Loucy (cell line): Measurements from ENCODE around the gene ANKZF1.

Experiments used
- H2AFZ ChIP-seq: fragments of 200-600 bp; sonication (generic); 2 replicates; pipeline ENCODE4 v1.6.0; 2016; ENCODE audit warnings: antibody characterized with exemption, mild to moderate bottlenecking, low read length, moderate library complexity
- H3F3A ChIP-seq: fragments of 200-600 bp; 2 replicates; pipeline ENCODE4 v1.6.0; 2016; ENCODE audit warnings: antibody characterized with exemption, low read depth, mild to moderate bottlenecking
- H3K27me3 ChIP-seq: fragments of 200-600 bp; sonication (generic); 2 replicates; pipeline ENCODE4 v1.6.1; 2014; ENCODE audit warnings: low read length, mild to moderate bottlenecking; ENCODE audit not compliant: insufficient read depth, poor library complexity, severe bottlenecking
- H3K36me3 ChIP-seq: fragments of 200-600 bp; sonication (generic); 2 replicates; pipeline ENCODE4 v1.6.1; 2016; ENCODE audit warnings: low read length; ENCODE audit not compliant: insufficient read depth
- H3K4me1 ChIP-seq: fragments of 200-600 bp; sonication (generic); 2 replicates; pipeline ENCODE4 v1.5.1; 2014; ENCODE audit warnings: low read length, mild to moderate bottlenecking; ENCODE audit not compliant: insufficient read depth, poor library complexity, severe bottlenecking
- H3K4me2 ChIP-seq: fragments of 200-600 bp; sonication (generic); 2 replicates; pipeline ENCODE4 v1.6.0; 2014; ENCODE audit warnings: antibody characterized with exemption, low read length, low read depth, mild to moderate bottlenecking; ENCODE audit not compliant: poor library complexity, severe bottlenecking
- H3K4me3 ChIP-seq: fragments of 200-600 bp; sonication (generic); 2 replicates; pipeline ENCODE4 v1.5.1; 2014; ENCODE audit warnings: low read length, mild to moderate bottlenecking, mixed read lengths; ENCODE audit not compliant: poor library complexity, severe bottlenecking
- H3K79me2 ChIP-seq: fragments of 200-600 bp; sonication (generic); 2 replicates; pipeline ENCODE4 v1.6.1; 2014; ENCODE audit warnings: low read length; ENCODE audit not compliant: insufficient read depth
- H3K9ac ChIP-seq: fragments of 200-600 bp; sonication (generic); 2 replicates; pipeline ENCODE4 v1.6.0; 2014; ENCODE audit warnings: mild to moderate bottlenecking, low read depth, low read length, moderate library complexity; ENCODE audit not compliant: poor library complexity, severe bottlenecking
- H3K9me2 ChIP-seq: fragments of 200-600 bp; sonication (generic); replicated peaks from 2 replicates; pipeline ENCODE4 v1.6.1; 2016; ENCODE audit warnings: low read depth, low read length, mixed read lengths
- H3K9me3 ChIP-seq: fragments of 200-600 bp; sonication (generic); 2 replicates; pipeline ENCODE4 v1.6.1; 2014; ENCODE audit warnings: mild to moderate bottlenecking, antibody characterized with exemption, low read length, low read depth; ENCODE audit not compliant: insufficient read depth
- H4K20me1 ChIP-seq: fragments of 200-600 bp; sonication (generic); 2 replicates; pipeline ENCODE4 v1.6.0; 2014; ENCODE audit warnings: antibody characterized with exemption, low read length, mild to moderate bottlenecking; ENCODE audit not compliant: insufficient read depth, poor library complexity, severe bottlenecking
- CTCF ChIP-seq: fragments of 200-600 bp; sonication (generic); conservative IDR thresholded peaks from 2 replicates; pipeline ENCODE4 v1.5.1; 2014; ENCODE audit warnings: mild to moderate bottlenecking, antibody characterized with exemption, low read length
- EZH2phosphoT487 ChIP-seq: fragments of 200-600 bp; IDR thresholded peaks from 2 replicates; pipeline ENCODE4 v1.6.1; 2018; ENCODE audit warnings: antibody characterized with exemption, mild to moderate bottlenecking, moderate library complexity, borderline replicate concordance

Gene ANKZF1

GRCh38 chr2:219269362-219270054 is 39.9 kb downstream of the ANKZF1 start:
- Histone ChIP-seq H3K79me2 (no peaks in the 10 kb centered on the region), H3K27me3 (no peaks in the 10 kb centered on the region), H3K4me1 (no peaks in the 10 kb centered on the region), H2AFZ (no peak overlapping the region), H3K9me3 (no peaks in the 10 kb centered on the region), H3K36me3 (no peaks in the 10 kb centered on the region), H3F3A (no peaks in the 10 kb centered on the region), H3K4me3 (no peak overlapping the region), H4K20me1 (no peaks in the 10 kb centered on the region), H3K9me2 (no peaks in the 10 kb centered on the region), H3K4me2 (no peak overlapping the region), H3K9ac (no peak overlapping the region)
- no peak for TF ChIP-seq CTCF
- TF ChIP-seq EZH2phosphoT487: no peak

GRCh38 chr2:219270055-219270372 is 40.4 kb downstream of the ANKZF1 start:
- no peaks in the 10 kb centered on the region for H3K9me2 ChIP-seq
- no peaks in the 10 kb centered on the region for H3K27me3 ChIP-seq
- H3K9ac ChIP-seq: no peak overlapping the region
- H3K4me1 ChIP-seq: no peaks in the 10 kb centered on the region
- H3K79me2 ChIP-seq: no peaks in the 10 kb centered on the region
- no peak overlapping the region for H3K4me3 ChIP-seq
- H3F3A ChIP-seq: no peaks in the 10 kb centered on the region
- H2AFZ ChIP-seq: no peak overlapping the region
- no peaks in the 10 kb centered on the region for H4K20me1 ChIP-seq
- no peak overlapping the region for H3K4me2 ChIP-seq
- TF ChIP-seq EZH2phosphoT487 (no peak), CTCF (no peak)
- H3K36me3 ChIP-seq: no peaks in the 10 kb centered on the region
- H3K9me3 ChIP-seq: no peaks in the 10 kb centered on the region

GRCh38 chr2:219271021-219271420 is 41.4 kb downstream of the ANKZF1 start:
- no peaks in the 10 kb centered on the region for H3K79me2 ChIP-seq
- H2AFZ ChIP-seq: no peak overlapping the region

More at GRCh38 chr2:219271021-219271420, 41.4 kb downstream of the ANKZF1 start:
- H3K27me3 ChIP-seq: no peaks in the 10 kb centered on the region
- H3F3A ChIP-seq: no peaks in the 10 kb centered on the region
- H4K20me1 ChIP-seq: no peaks in the 10 kb centered on the region
- no peak overlapping the region for H3K9ac ChIP-seq
- H3K9me3 ChIP-seq: no peaks in the 10 kb centered on the region
- TF ChIP-seq CTCF: no peak
- TF ChIP-seq EZH2phosphoT487: no peak
- H3K9me2 ChIP-seq: no peaks in the 10 kb centered on the region
- no peak overlapping the region for H3K4me3 ChIP-seq
- H3K4me2 ChIP-seq: no peak overlapping the region
- H3K36me3 ChIP-seq: no peaks in the 10 kb centered on the region
- H3K4me1 ChIP-seq: no peaks in the 10 kb centered on the region
